MV-4-11 (cell line): ENCODE measurements around the gene CENPX.

Experiments used
- DNase-seq: peaks from one replicate; lab custom pipeline; 2025; lab: John Stamatoyannopoulos, UW

Gene CENPX

DNA sequence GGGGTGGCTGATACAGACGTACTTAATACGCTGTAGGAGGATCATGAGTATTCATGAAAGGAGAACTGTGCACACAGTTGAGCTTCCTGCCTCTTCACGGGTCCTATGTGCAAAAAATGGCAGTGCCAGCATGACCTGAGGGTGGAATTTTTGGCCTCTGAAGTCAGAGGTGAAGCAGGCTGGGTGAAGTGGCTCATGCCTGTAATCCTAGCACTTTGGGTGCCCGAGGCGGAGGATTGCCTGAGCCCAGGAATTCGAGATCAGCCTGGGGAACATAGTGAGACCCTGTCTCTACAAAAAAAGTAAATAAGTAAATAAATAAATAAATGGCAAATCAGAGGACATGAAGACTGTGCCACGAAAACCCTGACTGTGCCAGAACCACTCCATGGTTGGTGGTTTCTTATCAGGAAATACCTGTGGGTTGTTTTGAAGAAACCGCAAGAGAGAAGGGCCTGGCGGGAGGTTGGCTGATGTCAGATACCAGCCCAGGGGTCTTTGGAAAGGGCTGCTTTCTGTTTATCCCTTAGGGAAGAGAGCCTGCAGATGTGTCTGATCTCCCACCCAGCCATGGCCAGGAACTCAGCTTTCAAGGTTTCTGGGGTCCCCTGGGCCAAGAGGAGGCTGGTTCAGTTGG is 41.9 kb downstream of the CENPX start:
- no peak for DNase-seq

DNA sequence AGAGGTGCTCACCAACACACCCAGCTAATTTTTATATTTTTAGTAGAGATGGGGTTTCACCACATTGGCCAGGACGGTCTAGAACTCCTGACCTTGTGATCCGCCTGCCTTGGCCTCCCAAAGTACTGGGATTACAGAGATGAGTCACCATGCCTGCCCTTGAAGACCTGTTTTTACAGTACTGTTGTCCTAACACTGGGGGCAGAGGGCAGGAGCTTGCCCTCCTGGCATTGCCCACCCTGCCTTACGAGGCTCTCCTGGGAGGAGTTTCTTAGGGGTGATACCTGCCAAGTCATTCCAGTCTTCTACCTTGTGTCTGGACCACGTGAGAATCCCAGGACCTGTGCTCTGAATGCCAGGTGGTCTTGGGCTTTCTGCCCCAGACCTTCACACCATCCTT is 42.6 kb downstream of the CENPX start:
- no peak for DNase-seq

DNA sequence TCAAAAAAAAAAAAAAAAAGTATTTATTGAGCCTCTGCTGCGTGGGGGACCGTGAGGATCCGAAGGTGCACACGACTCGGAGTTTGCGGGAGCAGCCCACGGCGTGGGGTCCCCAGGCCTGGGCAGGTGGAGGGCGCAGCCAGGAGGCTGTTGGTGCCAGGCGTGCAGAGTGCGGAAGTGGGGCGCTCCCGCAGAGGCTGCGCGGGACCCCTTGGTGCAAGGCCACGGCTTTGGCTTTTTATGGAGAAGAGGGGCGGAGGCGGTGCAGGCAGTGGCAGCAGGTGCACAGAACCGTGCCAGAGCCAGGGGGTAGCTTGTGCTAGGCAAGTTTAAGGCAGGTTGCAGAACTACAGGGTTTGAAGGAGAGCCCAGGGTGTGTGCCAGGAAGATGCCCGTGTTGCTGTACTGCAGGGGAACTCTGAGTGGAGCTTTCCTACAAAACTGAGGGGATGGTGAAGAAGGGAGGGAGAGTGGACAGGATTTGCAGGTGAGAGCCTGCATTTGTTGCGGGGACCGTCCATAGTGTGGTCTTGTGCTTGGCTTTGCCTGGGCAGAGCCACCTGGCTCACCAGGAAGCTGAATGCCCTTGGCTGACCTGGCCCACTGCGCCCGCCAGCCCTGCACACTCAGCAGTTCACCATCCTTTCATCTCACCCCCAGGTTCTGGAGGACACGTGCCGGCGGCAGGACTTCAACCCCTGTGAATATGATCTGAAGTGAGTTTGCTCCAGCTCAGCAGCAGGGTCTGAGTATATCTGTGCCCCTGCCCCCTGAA is 44.0 kb downstream of the CENPX start:
- DNase-seq: no peak

DNA sequence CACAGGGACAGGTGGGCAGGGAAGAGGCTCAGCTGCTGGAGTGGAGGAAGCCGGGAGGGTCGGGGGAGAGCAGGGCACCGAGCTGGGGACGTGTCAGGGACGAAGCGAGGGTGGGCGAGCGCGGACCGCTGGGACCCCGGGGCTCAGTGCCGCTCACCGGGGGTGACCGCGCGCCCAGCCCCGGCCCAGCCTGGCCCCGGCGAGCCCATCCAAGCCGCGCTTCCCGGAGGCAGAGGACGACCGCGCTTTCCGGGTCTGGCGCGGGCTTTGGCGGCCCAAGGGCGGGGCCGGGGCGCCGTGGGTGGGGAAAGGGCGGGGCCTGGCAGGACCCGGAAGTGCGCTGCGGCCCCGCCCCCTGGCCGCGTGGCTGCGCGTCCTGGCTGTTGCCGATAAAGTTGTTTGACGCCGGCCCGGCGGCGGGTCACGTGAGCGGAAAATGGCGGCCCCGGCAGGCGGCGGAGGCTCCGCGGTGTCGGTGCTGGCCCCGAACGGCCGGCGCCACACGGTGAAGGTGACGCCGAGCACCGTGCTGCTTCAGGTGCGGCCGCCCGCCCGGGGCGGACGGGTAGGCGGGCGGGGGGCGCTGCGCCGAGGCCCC is 45.4 kb downstream of the CENPX start, which contains the start of gene ASPSCR1:
TSS of gene ASPSCR1 (plus strand) at position 419 of the 598 bp plus-strand sequence. CDS start at position 437, 18 bp downstream.
- DNase-seq: peak; percentile 82

DNA sequence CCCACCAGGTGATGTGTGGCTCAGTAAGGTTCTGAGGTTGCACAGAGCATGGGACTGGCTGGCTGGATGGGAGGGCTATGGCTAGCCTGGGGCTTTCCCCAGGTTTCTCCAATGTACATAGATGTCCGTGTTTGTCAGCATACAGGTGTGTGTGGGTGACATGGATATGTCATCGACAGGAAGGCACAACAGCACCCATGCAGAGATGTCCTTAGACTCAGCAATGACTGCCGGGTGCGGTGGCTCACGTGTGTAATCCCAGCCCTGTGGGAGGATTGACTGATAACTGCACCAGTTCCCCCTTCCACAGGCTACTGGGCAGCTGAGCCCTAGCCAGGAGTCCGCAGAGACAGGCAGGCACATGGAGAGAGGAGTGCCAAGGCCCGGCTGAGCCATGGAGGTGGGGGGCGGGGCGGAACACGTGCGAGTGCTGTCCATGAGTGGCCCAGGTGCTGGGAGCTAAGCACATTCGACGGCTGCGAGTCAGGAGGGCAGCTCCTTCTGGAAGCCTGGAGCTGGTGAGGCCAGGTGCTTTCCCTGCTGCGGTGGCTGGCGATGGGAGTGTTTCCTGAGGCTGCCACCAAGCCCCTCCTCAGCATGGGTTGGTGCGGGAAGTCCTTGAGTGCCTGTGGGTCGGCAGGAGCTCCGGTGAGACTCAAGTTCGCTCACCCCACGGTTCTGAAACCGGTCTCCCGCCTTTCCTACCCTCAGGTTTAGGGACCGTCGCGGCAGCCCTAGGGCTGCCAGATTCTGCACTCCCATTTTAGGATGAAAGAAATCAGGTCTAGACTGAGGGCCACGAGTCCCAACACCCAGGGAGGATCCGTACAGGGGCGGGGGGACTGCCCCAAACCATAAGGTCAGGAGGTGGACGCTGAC is 46.1 kb downstream of the CENPX start:
- DNase-seq: no peak

DNA sequence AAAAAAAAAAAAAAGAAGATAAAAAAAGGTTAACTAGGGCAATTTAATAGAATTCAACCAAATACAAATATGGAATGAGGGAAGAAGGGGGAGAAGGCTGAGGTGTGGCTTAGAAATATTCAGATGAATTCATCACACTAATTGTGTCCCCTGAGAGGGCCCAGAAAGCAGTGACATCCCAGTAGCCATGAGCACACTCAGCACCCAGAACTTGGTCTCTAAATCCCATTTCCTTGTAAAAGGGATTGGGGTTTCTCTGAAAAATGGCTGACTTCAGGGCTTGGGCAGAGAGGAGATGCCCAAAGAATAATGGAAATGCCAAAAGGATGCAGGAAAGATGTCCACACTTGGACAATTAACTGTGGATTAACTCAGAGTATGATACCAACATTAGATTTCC is 49.2 kb downstream of the CENPX start:
- DNase-seq: no peak

DNA sequence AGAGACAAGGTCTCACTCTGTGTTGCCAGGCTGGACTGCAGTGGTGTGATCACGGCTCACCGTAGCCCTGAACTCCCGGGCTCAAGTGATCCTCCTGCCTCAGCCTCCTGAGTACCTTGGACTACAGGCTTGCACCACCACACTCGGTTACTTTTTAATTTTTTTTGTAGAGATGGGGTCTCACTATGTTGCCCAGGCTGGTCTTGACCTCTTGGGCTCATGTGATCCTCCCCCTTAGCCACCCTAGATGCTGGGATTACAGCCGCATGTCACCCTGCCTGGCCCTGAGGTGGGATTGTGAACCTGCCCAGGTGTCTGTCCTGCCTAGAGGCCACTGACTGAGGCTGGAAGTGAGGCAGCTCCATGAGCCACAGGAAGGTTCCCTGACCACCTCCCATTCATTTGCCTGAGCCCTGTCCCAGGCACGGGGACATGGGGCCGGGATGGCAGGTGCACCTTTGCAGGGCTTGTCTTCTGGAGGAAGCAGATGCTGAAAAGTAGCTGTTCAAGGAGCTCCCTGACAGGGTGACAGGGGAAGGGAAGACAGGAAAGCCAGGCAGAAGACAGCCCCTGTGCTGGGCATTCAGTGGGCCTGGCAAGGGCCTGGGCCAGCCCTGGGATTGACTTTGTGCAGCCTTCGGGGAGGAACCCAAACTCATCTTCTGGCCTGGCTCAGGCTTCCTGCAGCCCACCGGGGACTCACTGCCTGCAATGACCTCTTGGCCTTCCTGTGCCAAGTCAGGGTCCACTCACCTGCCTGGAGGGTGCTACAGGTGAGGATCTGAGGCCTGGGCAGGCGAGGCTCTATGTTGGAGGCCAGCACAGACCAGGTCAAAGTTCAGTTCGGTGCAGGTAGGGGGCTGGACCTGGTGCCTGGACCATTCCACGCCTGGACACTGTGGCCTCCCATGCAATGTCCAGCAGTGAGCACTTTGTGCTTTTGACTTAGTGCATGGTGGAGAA is 53.5 kb downstream of the CENPX start:
- DNase-seq: no peak
